ENCODE results near the gene FOCAD. TPM values are rescaled to one million over a fixed set of nuclear protein-coding genes. Genes with fewer than 3 reads are reported as not detected.
"Not testable (repeated sequence)": the region's sequence is repeated elsewhere in the genome, so short reads cannot be mapped to it uniquely, and the experiment has no call there.

FOCAD gene
- total RNA-seq, 1 donor from 2014 or later: 38.4 TPM

- H3K27ac Mint-ChIP-seq (ENCODE audit: unreplicated experiment): no peak overlapping the region
- H3K27me3 Mint-ChIP-seq (ENCODE audit: unreplicated experiment): no peaks in the 10 kb centered on the region
- no peak for DNase-seq (ENCODE audit: extremely low spot score, unreplicated experiment)
- no peaks in the 10 kb centered on the region for H3K36me3 Mint-ChIP-seq (ENCODE audit: unreplicated experiment)
- H3K4me1 Mint-ChIP-seq (ENCODE audit: unreplicated experiment): peaks cover 1% of the 10 kb centered on the region
- H3K4me3 Mint-ChIP-seq (ENCODE audit: unreplicated experiment): no peak overlapping the region
- no peaks in the 10 kb centered on the region for H3K9me3 Mint-ChIP-seq (ENCODE audit: unreplicated experiment)
- TF ChIP-seq CTCF (IDR thresholded peaks at IDR 0.05): no peak
Observed at GRCh38 chr9:20662156-20662555, 21.9 kb upstream of the FOCAD start.

GRCh38 chr9:20663133-20663532 lies 20.9 kb upstream of the FOCAD start:
- Mint-ChIP-seq H3K4me1 (ENCODE audit: unreplicated experiment) (peaks cover 1% of the 10 kb centered on the region), H3K27me3 (ENCODE audit: unreplicated experiment) (no peaks in the 10 kb centered on the region), H3K9me3 (ENCODE audit: unreplicated experiment) (no peaks in the 10 kb centered on the region), H3K4me3 (ENCODE audit: unreplicated experiment) (no peak overlapping the region), H3K27ac (ENCODE audit: unreplicated experiment) (no peak overlapping the region), H3K36me3 (ENCODE audit: unreplicated experiment) (peaks cover 3% of the 10 kb centered on the region)
- TF ChIP-seq CTCF (IDR thresholded peaks at IDR 0.05): no peak
- DNase-seq (ENCODE audit: extremely low spot score, unreplicated experiment): no peak

GRCh38 chr9:20664501-20664900 lies 19.6 kb upstream of the FOCAD start:
- H3K4me3 Mint-ChIP-seq (ENCODE audit: unreplicated experiment): no peak overlapping the region
- no peaks in the 10 kb centered on the region for H3K27me3 Mint-ChIP-seq (ENCODE audit: unreplicated experiment)
- no peak for TF ChIP-seq CTCF (IDR thresholded peaks at IDR 0.05)
- H3K9me3 Mint-ChIP-seq (ENCODE audit: unreplicated experiment): no peaks in the 10 kb centered on the region
- H3K27ac Mint-ChIP-seq (ENCODE audit: unreplicated experiment): no peak overlapping the region
- H3K36me3 Mint-ChIP-seq (ENCODE audit: unreplicated experiment): peaks cover 6% of the 10 kb centered on the region
- peaks cover 1% of the 10 kb centered on the region for H3K4me1 Mint-ChIP-seq (ENCODE audit: unreplicated experiment)
- DNase-seq (ENCODE audit: extremely low spot score, unreplicated experiment): no peak

GRCh38 chr9:20670395-20670794 lies 13.7 kb upstream of the FOCAD start:
- Mint-ChIP-seq H3K27ac (ENCODE audit: unreplicated experiment) (no peak overlapping the region), H3K4me3 (ENCODE audit: unreplicated experiment) (no peak overlapping the region), H3K36me3 (ENCODE audit: unreplicated experiment) (peaks cover 15% of the 10 kb centered on the region), H3K9me3 (ENCODE audit: unreplicated experiment) (no peaks in the 10 kb centered on the region), H3K4me1 (ENCODE audit: unreplicated experiment) (no peaks in the 10 kb centered on the region), H3K27me3 (ENCODE audit: unreplicated experiment) (no peaks in the 10 kb centered on the region)
- no peak for TF ChIP-seq CTCF (IDR thresholded peaks at IDR 0.05)
- DNase-seq (ENCODE audit: extremely low spot score, unreplicated experiment): no peak

GRCh38 chr9:20671635-20672034 lies 12.4 kb upstream of the FOCAD start:
- DNase-seq (ENCODE audit: extremely low spot score, unreplicated experiment): no peak
- Mint-ChIP-seq H3K9me3 (ENCODE audit: unreplicated experiment) (peaks cover 8% of the 10 kb centered on the region), H3K27me3 (ENCODE audit: unreplicated experiment) (no peaks in the 10 kb centered on the region), H3K4me3 (ENCODE audit: unreplicated experiment) (no peak overlapping the region), H3K27ac (ENCODE audit: unreplicated experiment) (no peak overlapping the region), H3K4me1 (ENCODE audit: unreplicated experiment) (no peaks in the 10 kb centered on the region), H3K36me3 (ENCODE audit: unreplicated experiment) (peaks cover 25% of the 10 kb centered on the region)
- TF ChIP-seq CTCF (IDR thresholded peaks at IDR 0.05): no peak

- peaks cover 13% of the 10 kb centered on the region for H3K9me3 Mint-ChIP-seq (ENCODE audit: unreplicated experiment)
- DNase-seq (ENCODE audit: extremely low spot score, unreplicated experiment); H3K27me3 Mint-ChIP-seq (ENCODE audit: unreplicated experiment); H3K4me1 Mint-ChIP-seq (ENCODE audit: unreplicated experiment); H3K27ac Mint-ChIP-seq (ENCODE audit: unreplicated experiment); H3K4me3 Mint-ChIP-seq (ENCODE audit: unreplicated experiment): not testable (repeated sequence)
- H3K36me3 Mint-ChIP-seq (ENCODE audit: unreplicated experiment): peaks cover 27% of the 10 kb centered on the region
Observed at GRCh38 chr9:20673537-20673936, 10.5 kb upstream of the FOCAD start.

Data from osteocyte (in vitro differentiated cells).